Embryonic facial prominence (tissue), 1 donor: Measurements from ENCODE around the gene CDH23.

Experiments
- DNase-seq: peaks from one replicate; pipeline ENCODE4 v3.0.0-alpha.2; 2016; ENCODE audit errors: extremely low spot score

CDH23 gene

DNA sequence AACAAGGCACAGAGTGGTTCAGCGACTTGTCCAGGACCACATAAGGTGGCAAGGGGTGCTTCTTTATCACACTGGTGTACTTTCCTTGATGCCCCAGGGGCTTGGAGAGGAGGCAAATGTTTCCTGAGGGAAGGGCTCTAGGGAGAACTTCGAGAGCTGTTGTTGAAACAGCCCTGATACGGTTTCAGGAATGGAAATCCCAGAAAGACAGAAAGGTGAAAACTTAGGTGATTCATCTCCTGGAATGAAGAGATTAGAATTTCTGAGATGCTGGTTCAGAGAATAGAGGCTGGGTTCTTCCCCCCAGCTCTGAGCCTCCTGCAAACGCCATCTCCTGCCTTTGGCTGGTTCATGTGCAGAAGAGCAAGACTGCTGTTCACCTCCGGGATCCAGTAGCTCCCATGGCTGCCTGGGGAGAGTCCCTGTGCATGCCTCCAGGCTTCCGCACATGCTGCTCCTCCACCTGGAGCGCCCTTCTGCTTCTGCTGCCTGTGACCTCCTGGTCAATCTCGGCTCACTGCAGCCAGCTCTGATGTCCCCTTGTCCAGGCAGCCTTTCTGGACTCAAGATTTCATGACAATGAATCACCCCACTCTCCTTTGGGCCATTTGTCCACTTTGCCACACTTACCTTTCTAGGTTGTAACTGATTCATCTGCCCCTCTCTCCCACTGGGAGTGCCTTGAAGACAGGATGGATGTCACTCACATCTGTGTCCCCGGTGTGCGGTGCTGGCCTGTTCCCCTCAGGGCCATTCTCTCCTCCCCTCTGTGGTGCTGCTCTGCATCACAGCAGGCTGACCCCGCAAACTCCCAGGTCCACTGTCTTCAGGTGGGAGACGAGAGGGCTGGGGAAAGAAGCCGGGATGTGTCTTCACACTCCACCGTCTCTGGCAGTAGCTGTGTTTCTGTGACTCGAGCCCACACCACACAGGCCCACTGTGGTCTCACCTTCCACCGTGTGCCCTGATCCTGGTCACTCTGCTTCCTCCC, 3.6 kb upstream of the CDH23 start:
- no peak for DNase-seq

- DNase-seq: no peak
Measured at GRCh38 chr10:71393841-71394475, 2.8 kb upstream of the CDH23 start.

- no peak for DNase-seq
Measured at GRCh38 chr10:71394926-71395562, 1.7 kb upstream of the CDH23 start.

- DNase-seq: no peak
Measured at GRCh38 chr10:71395621-71396020, 1.1 kb upstream of the CDH23 start.

- DNase-seq: peak; percentile 57
Measured at GRCh38 chr10:71396084-71396710, 523 bp upstream of the CDH23 start.

GRCh38 chr10:71397296-71398212, 834 bp downstream of the CDH23 start:
- no peak for DNase-seq

- no peak for DNase-seq
Measured at GRCh38 chr10:71398976-71399375, 2.3 kb downstream of the CDH23 start.

DNA sequence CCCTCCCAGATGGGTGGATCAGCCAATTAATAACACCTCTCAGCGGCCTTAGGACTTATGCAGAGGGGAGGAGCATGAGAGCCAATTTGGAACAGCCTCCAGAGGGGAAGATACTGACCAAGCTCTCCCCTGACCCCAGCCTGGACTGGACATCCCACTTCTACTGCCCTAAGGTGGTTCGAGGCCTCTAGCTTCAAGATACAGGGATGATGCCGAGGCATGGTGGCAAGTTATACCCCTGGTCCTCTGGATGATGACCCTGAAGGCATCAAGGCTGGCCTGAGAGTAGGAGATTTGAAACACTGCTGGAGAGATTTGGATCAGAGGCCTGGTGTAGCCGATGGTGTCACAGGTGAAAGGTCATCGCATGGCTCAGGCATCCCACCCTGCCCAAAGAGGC, 3.2 kb downstream of the CDH23 start:
- no peak for DNase-seq

- no peak for DNase-seq
Measured at GRCh38 chr10:71401056-71401455, 4.3 kb downstream of the CDH23 start.

DNA sequence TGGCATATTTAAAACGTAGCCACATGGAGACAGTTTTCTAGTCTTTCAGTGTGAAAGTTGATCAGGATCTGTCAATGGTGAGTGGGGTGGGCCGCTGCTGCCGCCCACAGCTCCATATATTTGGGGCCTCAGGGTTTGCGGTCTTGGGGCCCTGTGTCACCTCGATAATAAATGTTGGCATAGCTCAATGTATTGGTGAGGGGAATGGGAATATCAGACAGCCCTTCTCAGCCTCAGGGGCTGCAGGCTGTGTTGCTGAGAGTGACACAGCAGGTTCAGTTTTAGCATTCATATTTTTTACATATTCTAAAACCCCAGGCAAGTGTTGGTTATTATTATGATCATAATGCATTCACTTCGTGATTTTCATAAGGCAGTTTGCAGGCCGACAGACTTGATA, 5.3 kb downstream of the CDH23 start:
- no peak for DNase-seq

DNA sequence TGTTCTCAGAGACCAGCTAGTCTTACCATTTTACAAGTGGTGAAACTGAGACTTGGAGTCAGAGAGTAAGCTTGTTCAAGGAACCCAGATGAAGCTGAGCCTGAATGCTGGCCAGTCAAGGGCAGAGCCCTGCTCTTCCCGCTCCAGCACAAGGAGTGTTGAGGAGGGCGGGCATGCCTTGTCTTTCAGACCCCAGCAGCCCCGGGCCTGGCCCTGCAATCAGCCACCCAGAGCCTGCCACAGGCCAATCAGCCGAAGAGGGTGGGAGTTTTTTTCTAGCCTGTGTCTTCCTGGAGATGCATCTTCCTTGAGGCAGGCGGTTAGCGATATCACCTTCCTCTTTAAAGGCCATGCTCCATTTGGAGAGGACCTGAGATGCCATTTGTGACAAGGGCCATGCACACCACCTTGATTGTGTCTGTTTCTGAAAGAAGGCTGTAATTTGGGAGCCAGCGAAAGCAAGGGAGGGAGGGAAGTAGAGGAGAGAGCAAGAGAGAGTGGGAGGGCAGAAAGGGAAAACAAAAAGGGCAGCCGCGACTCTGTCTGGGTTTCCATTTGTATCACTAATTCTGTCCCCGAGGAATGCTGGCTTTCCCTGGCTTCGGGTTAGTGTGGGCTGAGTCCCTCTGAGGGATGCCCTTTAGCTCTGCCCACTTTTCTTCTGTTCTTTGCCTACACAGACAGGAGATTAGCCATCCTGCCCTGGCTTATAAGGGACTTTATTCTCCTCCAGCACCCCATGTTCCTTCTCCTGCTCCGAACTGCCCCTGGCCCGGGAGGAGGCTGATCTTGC, 8.0 kb downstream of the CDH23 start:
- DNase-seq: no peak

- DNase-seq: no peak
Measured at GRCh38 chr10:71406878-71407277, 10.2 kb downstream of the CDH23 start.

DNA sequence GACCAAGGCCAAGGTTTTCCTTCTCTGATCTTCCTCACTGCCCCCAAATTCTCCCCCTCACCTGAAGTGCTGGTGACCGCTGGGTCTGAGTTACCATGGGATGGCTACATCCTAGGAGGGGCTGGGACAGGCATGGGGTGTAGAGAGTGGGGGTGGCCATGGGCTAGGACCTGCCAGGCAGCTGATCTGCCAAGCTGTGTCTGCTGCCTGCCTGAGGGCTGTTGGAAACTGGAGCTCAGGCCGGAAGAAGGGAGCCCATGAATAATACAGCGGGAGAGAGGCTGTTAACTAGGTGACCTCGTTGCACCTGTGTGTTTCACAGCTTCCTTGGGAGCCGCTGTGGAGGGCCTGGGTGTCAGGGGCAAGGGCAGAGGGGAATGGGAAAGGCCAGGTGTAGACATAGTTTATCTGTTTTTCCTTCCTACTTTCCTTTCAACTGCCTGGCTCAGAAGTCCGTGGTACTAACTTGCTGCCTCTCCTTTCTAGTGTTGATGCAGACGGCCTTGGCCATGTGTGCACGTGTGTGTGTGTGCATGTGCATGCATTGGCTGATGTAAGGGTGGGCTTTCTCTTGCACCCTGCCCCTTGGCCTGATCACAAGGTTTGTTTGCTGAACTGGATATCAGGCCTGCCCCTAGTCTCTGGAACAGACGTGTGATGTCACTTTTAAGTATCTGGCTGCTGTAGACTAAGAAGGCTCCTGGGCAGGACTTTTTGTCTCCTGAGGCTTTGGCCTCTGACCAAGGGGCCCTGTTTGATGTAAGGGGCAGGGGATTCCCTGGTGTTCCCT, 11.9 kb downstream of the CDH23 start:
- DNase-seq: no peak

DNA sequence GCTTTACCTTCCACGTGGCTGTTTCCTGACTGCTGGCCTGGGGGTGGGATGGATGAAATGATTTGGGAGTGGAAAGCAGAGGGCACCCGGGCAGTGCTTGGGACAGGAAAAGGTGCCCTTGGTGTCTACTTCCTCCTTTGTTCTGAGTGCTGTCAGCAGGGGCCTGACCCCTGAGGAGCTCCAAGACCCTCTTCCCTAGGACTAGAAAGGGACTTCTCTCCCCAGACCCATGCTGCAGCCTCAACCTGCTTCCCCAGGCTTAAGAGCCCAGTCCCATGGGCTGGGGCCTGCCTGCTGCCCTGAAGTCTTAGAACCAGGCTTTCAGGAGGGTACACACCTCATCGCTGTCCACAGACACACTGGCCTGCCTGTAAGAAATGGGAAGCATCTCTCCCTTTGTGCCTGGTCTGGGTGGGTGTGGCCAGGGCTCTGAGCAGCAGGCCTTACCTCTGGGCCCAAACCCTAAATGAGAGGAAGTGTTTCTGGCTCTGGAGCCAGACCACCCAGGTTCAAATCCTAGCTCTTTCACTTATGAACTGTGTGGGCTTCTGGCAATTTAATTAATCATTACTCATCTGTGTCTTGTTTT, 12.9 kb downstream of the CDH23 start:
- no peak for DNase-seq

GRCh38 chr10:71413581-71413980, 16.9 kb downstream of the CDH23 start:
- DNase-seq: no peak

DNA sequence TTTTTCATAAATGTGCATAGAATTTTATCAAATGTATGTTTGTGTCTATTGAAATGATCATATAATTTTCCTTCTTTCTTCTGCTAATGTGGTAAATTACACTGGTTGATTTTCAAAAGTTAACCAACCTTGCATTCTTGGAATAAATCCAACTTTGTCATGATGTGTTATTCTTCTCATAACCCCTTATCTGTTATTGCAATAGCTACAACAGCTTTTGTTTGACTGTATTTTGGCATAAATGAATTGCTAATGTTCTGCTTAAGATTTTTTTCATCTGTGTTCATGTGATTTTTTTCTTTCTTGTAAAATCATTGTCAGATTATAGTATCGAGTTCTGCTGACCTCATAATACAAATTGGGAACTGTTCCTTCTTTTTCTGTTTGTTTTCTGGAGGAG, 17.6 kb downstream of the CDH23 start:
- no peak for DNase-seq

GRCh38 chr10:71419002-71419540, 22.4 kb downstream of the CDH23 start:
- DNase-seq: no peak

GRCh38 chr10:71419750-71420149, 23.0 kb downstream of the CDH23 start:
- no peak for DNase-seq

DNA sequence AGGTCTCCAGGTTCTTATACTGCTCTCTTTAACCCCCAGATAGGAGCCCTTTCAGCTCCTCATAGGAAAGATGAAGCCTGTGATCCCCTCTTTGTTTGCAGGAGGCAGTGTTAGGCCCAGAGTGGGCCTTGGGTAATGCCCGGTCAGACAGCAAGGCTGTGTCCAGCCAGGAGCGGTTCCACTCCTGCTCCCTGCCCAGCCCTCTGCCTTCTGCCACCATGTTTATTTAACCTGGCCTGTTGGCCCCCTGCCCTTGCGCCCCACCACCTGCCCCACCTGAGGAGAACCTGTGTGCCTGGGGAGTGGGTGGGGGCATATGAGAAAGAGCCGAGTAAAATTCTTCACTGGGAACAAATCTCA, 24.3 kb downstream of the CDH23 start:
- no peak for DNase-seq
